NCI-H128 (cell line): ENCODE results near the gene ASIC4.

Source experiments
- DNase-seq: peaks from one replicate; lab custom pipeline; 2025; ENCODE audit not compliant: unreplicated experiment; lab: John Stamatoyannopoulos, UW

The ASIC4 gene

GRCh38 chr2:219496825-219497494 is 17.3 kb upstream of the ASIC4 start:
- DNase-seq = no peak

GRCh38 chr2:219497495-219498279 is 16.6 kb upstream of the ASIC4 start:
- DNase-seq = no peak

GRCh38 chr2:219498280-219499057 is 15.8 kb upstream of the ASIC4 start, which contains the start of gene GMPPA:
TSS of gene GMPPA (plus strand) at chr2:219498891. CDS start at chr2:219499976, 1,085 bp downstream.
- peak; percentile 86 for DNase-seq

- DNase-seq = no peak
These were observed 15.3 kb upstream of the ASIC4 start for GRCh38 chr2:219499058-219499307.

GRCh38 chr2:219499555-219499954 is 14.7 kb upstream of the ASIC4 start:
- no peak for DNase-seq

- DNase-seq = no peak
These were observed 14.1 kb upstream of the ASIC4 start for GRCh38 chr2:219500135-219500534.

GRCh38 chr2:219501849-219502248 is 12.4 kb upstream of the ASIC4 start:
- DNase-seq = no peak

- DNase-seq = no peak
These were observed 11.7 kb upstream of the ASIC4 start for GRCh38 chr2:219502618-219503017.

- DNase-seq = no peak
These were observed 8.7 kb upstream of the ASIC4 start for GRCh38 chr2:219505585-219505984.

- no peak for DNase-seq
These were observed 8.0 kb upstream of the ASIC4 start for GRCh38 chr2:219506153-219506801.

- no peak for DNase-seq
These were observed 7.3 kb upstream of the ASIC4 start for GRCh38 chr2:219506802-219507526.

- DNase-seq = no peak
These were observed 6.5 kb upstream of the ASIC4 start for GRCh38 chr2:219507581-219508443.

- no peak for DNase-seq
These were observed 5.9 kb upstream of the ASIC4 start for GRCh38 chr2:219508444-219508734.

- no peak for DNase-seq
These were observed 5.1 kb upstream of the ASIC4 start for GRCh38 chr2:219508971-219509779.

- DNase-seq = no peak
These were observed 4.3 kb upstream of the ASIC4 start for GRCh38 chr2:219509780-219510511.

GRCh38 chr2:219510512-219511135 is 3.7 kb upstream of the ASIC4 start:
- DNase-seq = no peak

- no peak for DNase-seq
These were observed 2.5 kb upstream of the ASIC4 start for GRCh38 chr2:219511547-219512325.
